Heart left ventricle (tissue), 16 donors: ENCODE measurements around the gene RNF182. TPM values are rescaled to one million over a fixed set of nuclear protein-coding genes. Genes with fewer than 3 reads are reported as not detected.

Experiments
- ATAC-seq, 4 donors: fragments of 200-7000 bp; cut with Tn5 transposase; one replicate each; pipeline ENCODE4 v1.9.1; 2020 to 2022; ENCODE audit warnings: moderate library complexity in 4 of 4, mild to moderate bottlenecking in 3 of 4, moderate number of reproducible peaks in 1 of 4
- DNase-seq, 5 donors: peaks; one replicate each; pipeline ENCODE4 v3.0.0-alpha.2; 2020
- H3K27ac ChIP-seq, 12 donors: fragments of 200-600 bp; sonication (generic) in 4 of 12; one replicate each; pipeline versions ENCODE4 v1.5.0 to v1.8.0; 2016 to 2022; ENCODE audit warnings: mild to moderate bottlenecking in 2 of 12
- H3K27me3 ChIP-seq, 9 donors: fragments of 200-600 bp; sonication (generic) in 2 of 9; one replicate each; pipeline versions ENCODE4 v1.5.1 to v1.8.0; 2016 to 2022; ENCODE audit warnings: mild to moderate bottlenecking in 3 of 9
- H3K36me3 ChIP-seq, 9 donors: fragments of 200-600 bp; sonication (generic) in 2 of 9; one replicate each; pipeline versions ENCODE4 v1.5.0 to v1.8.0; 2018 to 2022; ENCODE audit warnings: mild to moderate bottlenecking in 2 of 9
- H3K4me1 ChIP-seq, 12 donors: fragments of 200-600 bp; sonication (generic) in 4 of 12; one replicate each; pipeline versions ENCODE4 v1.5.0 to v1.8.0; 2016 to 2022; ENCODE audit warnings: mild to moderate bottlenecking in 3 of 12
- H3K4me3 ChIP-seq, 12 donors: fragments of 200-600 bp; sonication (generic) in 4 of 12; one replicate each; pipeline versions ENCODE4 v1.5.0 to v1.8.0; 2017 to 2022; ENCODE audit warnings: mild to moderate bottlenecking in 9 of 12, moderate library complexity in 4 of 12
- H3K9me3 ChIP-seq, 12 donors: fragments of 200-600 bp; sonication (generic) in 4 of 12; one replicate each; pipeline versions ENCODE4 v1.5.0 to v1.8.0; 2016 to 2022; ENCODE audit warnings: mild to moderate bottlenecking in 1 of 12
- POLR2A ChIP-seq, 2 donors: fragments of 450-650 bp; IDR thresholded peaks; one replicate each; pipeline ENCODE4 v1.6.1; 2017; ENCODE audit warnings: antibody characterized with exemption in 2 of 2, mild to moderate bottlenecking in 2 of 2, moderate library complexity in 2 of 2
- WGBS, 4 donors: extraction: QIAGEN DNeasy Blood & Tissue Kit in 2 of 4; methylation state at CpG; one replicate each; pipeline versions ENCODE4 v1.1.5 to v1.1.7; 2013 to 2018; 5-methylcytosine and 5-hydroxymethylcytosine counted together
- intact Hi-C, 10 donors: fragments of 100-400 bp; cut with DNase I; formaldehyde crosslinking; loops; one replicate each; pipeline versions ENCODE4 v1.11.1 to v1.14.2; 2022
- polyA plus RNA-seq, 2 donors: library from polyadenylated mRNA; stranded (reverse); fragments of 200-250 nt; gene quantifications; one replicate each; pipeline ENCODE4 v1.2.3, GENCODE V29; 2013
- total RNA-seq, 9 donors: library from RNA; depleted of rRNA in 2 of 9; stranded (reverse); fragments of >200 nt in 2 of 9; fragmentation: NEBNext Ultra II Directional in 3 of 9; extraction: Animal tissue kit (Norgen Biotek cat#: 25700) in 3 of 9; gene quantifications; one replicate each; pipeline versions ENCODE4 v1.1.0 to v1.2.4, GENCODE V29; 2016 to 2023
- TF ChIP-seq, protein P1 (sequence below), 12 donors: fragments of 200-600 bp; sonication (generic) in 4 of 12; IDR thresholded peaks; one replicate each; pipeline versions ENCODE4 v1.5.0 to v1.8.0; 2018 to 2022; ENCODE audit warnings: antibody characterized with exemption in 12 of 12, mild to moderate bottlenecking in 5 of 12
- donor health status: ischemic (EF 13 %, LVEDD 7.1; RV severe dilation, severe dysfunction).
- donor health status: healthy with polysubstance abuse.
- donor health status: DM: no; HTN: yes; CAD: no.
- donor health status: DM: no; HTN: no; CAD: no.
- donor health status: ischemic (EF 25% LVEDD 6.9; RV normal size, moderate dysfunction).
- donor health status: ischemic (EF 25% LVEDD 5.7; RV mildly dilated, moderate dysfunction).
- donor health status: healthy.
- donor health status: DM: yes; HTN: yes; CAD: no.
- donor health status: ischemic (EF 35%, LVEDD 5.7; RV mildly dilated, moderate dysfunction).
- donor health status: nonischemic (EF 11% LVEDD 7.7; RV severe dilation, severe dysfunction).
- donor health status: DM: yes; HTN: yes; CAD: no.
- donor health status: PGD.
- donor health status: ischemic (EF 29% LVEDD 5.4; RV normal size, mild dysfunction).
- donor health status: nonischemic (EF 23%, LVEDD 6.1; RV moderate dilation, normal function).

RNF182 gene
- total and polyA plus RNA-seq, 11 donors = 0.07 to 0.75 (median 0.39) TPM; not detected in 8

DNA sequence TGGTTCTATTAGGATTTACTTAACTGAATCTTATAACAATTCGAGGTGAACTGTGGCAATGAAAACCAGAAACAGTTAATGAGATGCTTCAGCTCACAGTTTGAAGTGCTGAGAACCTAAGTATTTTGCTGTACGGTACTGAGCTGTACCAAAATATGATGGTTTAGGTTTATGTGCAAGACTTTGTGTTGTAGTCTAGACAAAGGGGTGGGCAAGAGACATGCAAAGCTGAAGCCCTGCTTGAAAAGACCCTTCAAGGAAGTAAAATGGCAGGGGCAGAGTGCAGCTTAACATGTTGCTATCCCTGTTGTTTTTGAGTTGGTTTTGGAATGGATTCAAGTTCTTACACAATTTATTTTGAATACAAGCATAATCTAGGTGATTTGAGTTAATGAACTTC is 54.0 kb downstream of the RNF182 start:
- Histone ChIP-seq H3K27ac (no peak overlapping the region), H3K4me1 (no peaks in the 10 kb centered on the region), H3K4me3 (no peak overlapping the region), H3K27me3 (peaks cover 0 to 19% (median 0%) of the 10 kb centered on the region in 9 donors), H3K36me3 (no peaks in the 10 kb centered on the region), H3K9me3 (peaks cover 0 to 1% (median 0%) of the 10 kb centered on the region in 12 donors)
- intact Hi-C loops = no loop called here
- no peak for ATAC-seq
- TF ChIP-seq, protein P1, sequence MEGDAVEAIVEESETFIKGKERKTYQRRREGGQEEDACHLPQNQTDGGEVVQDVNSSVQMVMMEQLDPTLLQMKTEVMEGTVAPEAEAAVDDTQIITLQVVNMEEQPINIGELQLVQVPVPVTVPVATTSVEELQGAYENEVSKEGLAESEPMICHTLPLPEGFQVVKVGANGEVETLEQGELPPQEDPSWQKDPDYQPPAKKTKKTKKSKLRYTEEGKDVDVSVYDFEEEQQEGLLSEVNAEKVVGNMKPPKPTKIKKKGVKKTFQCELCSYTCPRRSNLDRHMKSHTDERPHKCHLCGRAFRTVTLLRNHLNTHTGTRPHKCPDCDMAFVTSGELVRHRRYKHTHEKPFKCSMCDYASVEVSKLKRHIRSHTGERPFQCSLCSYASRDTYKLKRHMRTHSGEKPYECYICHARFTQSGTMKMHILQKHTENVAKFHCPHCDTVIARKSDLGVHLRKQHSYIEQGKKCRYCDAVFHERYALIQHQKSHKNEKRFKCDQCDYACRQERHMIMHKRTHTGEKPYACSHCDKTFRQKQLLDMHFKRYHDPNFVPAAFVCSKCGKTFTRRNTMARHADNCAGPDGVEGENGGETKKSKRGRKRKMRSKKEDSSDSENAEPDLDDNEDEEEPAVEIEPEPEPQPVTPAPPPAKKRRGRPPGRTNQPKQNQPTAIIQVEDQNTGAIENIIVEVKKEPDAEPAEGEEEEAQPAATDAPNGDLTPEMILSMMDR (IDR thresholded peaks at IDR 0.05) = no peak
- TF ChIP-seq POLR2A (IDR thresholded peaks at IDR 0.05) = no peak
- no peak for DNase-seq
- 72 to 73% (median 73%) methylated on average over 2 of the region's 2 CpGs for WGBS, 4 donors

DNA sequence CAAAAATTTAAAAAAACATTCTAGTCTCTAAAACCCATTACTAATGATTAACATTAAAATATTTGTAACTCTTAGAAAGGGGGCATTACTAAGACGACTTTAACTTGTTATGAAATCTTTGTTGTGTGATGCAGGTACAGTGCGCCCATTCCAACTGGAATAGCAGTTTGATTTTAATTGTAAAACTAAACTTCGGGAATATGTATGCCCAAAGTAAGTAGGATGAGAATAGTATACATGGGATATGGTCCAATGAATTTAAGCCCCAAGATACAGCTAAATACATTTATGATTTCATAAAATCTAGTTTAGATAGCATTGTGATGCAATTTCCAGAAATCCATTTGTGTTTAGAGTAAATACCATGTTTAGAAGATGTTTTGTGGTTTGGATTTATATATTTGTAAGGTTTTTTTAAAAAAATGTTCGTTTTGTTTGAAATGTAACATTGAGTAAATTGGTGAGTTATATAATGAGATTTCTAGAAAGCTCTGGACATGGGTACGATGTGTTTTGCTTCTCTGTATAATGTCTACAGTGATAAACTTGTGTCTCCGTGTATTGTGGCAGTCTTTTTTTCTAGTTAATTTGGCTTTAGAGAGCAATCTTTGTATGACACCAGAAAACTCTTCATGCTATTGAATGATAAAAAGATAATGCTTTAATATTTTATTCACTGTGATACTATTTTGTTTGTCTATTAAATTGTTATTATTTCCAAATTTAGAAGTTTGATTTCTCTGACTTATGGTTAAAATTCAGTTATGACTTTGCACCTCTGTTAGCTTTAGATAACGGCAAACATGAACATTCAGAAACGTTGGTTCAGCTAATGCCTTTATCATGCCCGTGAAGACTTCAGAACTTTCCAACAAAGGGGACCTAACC is 54.8 kb downstream of the RNF182 start:
- Histone ChIP-seq H3K27me3 (peaks cover 0 to 20% (median 0%) of the 10 kb centered on the region in 9 donors), H3K36me3 (no peaks in the 10 kb centered on the region), H3K4me3 (no peak overlapping the region), H3K27ac (no peak overlapping the region), H3K4me1 (no peaks in the 10 kb centered on the region), H3K9me3 (no peaks in the 10 kb centered on the region)
- ATAC-seq (no peak), DNase-seq (no peak)
- intact Hi-C loops = no loop called here
- TF ChIP-seq POLR2A (IDR thresholded peaks at IDR 0.05) = no peak
- TF ChIP-seq, protein P1 (IDR thresholded peaks at IDR 0.05) = no peak
- WGBS, 4 donors = 84 to 86% (median 85%) methylated on average over 9 of the region's 9 CpGs

DNA sequence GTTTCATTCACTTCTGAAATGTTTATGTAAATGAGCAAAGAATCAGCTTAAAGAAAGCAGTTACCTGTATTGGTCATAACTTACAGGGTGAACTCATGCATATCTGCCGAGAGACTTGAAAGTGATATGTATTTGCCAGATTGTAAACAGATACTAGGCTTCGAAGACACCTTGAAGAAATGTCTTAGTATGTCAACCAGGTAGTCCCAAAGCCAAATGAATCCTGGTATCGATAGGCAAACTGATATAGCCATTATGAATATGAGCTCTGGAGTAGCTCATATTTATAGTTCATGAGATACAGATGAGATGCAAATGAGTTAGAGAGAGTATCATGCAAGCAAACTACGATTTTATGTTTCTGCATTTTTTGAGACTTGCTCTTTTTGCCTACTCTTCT is 55.8 kb downstream of the RNF182 start:
- WGBS, 4 donors = 69 to 91% (median 79%) methylated on average over 4 of the region's 4 CpGs
- H3K4me1 ChIP-seq = no peaks in the 10 kb centered on the region
- no peak for ATAC-seq
- TF ChIP-seq, protein P1 (IDR thresholded peaks at IDR 0.05) = no peak
- H3K4me3 ChIP-seq = no peak overlapping the region
- no peak for DNase-seq
- peaks cover 0 to 22% (median 0%) of the 10 kb centered on the region in 9 donors for H3K27me3 ChIP-seq
- H3K36me3 ChIP-seq = no peaks in the 10 kb centered on the region
- H3K9me3 ChIP-seq = no peaks in the 10 kb centered on the region
- intact Hi-C loops = no loop called here
- no peak overlapping the region for H3K27ac ChIP-seq

DNA sequence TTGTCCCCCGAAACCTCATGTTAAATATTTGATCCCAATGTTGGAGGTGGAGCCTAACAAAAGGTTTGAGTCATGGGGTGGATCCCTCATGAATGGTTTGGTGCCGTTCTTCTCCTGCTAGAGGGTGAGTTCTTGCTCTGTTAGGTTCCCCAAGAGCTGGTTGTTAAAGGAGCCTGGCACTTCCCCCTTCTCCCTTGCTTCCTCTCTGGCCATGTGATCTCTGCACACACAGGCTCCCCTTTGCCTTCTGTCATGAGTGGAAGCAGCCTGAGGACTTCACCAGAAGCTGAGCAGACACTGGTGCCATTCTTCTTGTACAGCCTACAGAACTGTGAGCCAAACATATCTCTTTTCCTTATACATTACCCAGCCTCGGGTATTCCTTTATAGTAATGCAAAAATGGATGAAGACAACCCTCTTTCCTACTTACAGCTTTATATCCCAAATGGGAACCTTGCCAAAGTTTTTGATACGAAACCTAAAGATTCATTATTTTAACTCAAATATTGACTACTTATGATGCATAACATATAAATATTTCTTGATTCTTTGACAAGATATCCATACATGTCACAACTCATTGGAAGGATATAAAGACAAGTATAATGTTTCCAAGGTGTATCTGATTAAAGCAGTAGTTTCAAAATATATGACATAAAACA is 61.0 kb downstream of the RNF182 start:
- Histone ChIP-seq H3K27ac (no peak overlapping the region), H3K27me3 (peaks cover 0 to 47% (median 4%) of the 10 kb centered on the region in 9 donors), H3K9me3 (no peaks in the 10 kb centered on the region), H3K4me3 (no peak overlapping the region), H3K36me3 (no peaks in the 10 kb centered on the region), H3K4me1 (no peaks in the 10 kb centered on the region)
- TF ChIP-seq, protein P1 (IDR thresholded peaks at IDR 0.05) = no peak
- intact Hi-C loops = no loop called here
- 80 to 86% (median 86%) methylated on average over 4 of the region's 4 CpGs for WGBS, 4 donors
- ATAC-seq = peak in 1 of 4 donors; percentile 38
- DNase-seq = no peak
